CD4-positive, alpha-beta T cell treated with Interleukin-10 for 1 hour (primary cell): ENCODE results near the gene TMIGD1.

ENCODE experiments used
- DNase-seq: peaks from one replicate; pipeline ENCODE4 v3.0.0-alpha.2; 2020

The TMIGD1 gene

GRCh38 chr17:30324723-30325122 is 9.1 kb downstream of the TMIGD1 start:
- DNase-seq: no peak

- peak; percentile 34 for DNase-seq
Observed at GRCh38 chr17:30323895-30324319, 9.9 kb downstream of the TMIGD1 start.

GRCh38 chr17:30323262-30323894 is 10.5 kb downstream of the TMIGD1 start:
- peak; percentile 65 for DNase-seq

GRCh38 chr17:30321314-30321713 is 12.5 kb downstream of the TMIGD1 start:
- no peak for DNase-seq

GRCh38 chr17:30318155-30318554 is 15.7 kb downstream of the TMIGD1 start:
- DNase-seq: no peak

GRCh38 chr17:30316736-30317135 is 17.1 kb downstream of the TMIGD1 start:
- no peak for DNase-seq

GRCh38 chr17:30315106-30315505 is 18.8 kb downstream of the TMIGD1 start:
- no peak for DNase-seq

- no peak for DNase-seq
Observed at GRCh38 chr17:30314474-30314873, 19.4 kb downstream of the TMIGD1 start.

GRCh38 chr17:30312226-30312625 is 21.6 kb downstream of the TMIGD1 start:
- DNase-seq: no peak

GRCh38 chr17:30310562-30310961 is 23.3 kb downstream of the TMIGD1 start:
- no peak for DNase-seq

GRCh38 chr17:30309591-30309990 is 24.3 kb downstream of the TMIGD1 start:
- DNase-seq: no peak

GRCh38 chr17:30308406-30308805 is 25.5 kb downstream of the TMIGD1 start:
- DNase-seq: no peak

- no peak for DNase-seq
Observed at GRCh38 chr17:30304778-30305177, 29.1 kb downstream of the TMIGD1 start.

GRCh38 chr17:30302241-30302640 is 31.6 kb downstream of the TMIGD1 start:
- DNase-seq: no peak

- DNase-seq: no peak
Observed at GRCh38 chr17:30300818-30301217, 33.0 kb downstream of the TMIGD1 start.

GRCh38 chr17:30299000-30299399 is 34.9 kb downstream of the TMIGD1 start:
- no peak for DNase-seq

- DNase-seq: no peak
Observed at GRCh38 chr17:30297715-30298114, 36.1 kb downstream of the TMIGD1 start.

- no peak for DNase-seq
Observed at GRCh38 chr17:30296499-30297080, 37.3 kb downstream of the TMIGD1 start.

GRCh38 chr17:30292286-30292858 is 41.5 kb downstream of the TMIGD1 start:
- DNase-seq: no peak

GRCh38 chr17:30291543-30292285 is 42.1 kb downstream of the TMIGD1 start, which contains the start of gene BLMH:
BLMH (minus strand) TSS chr17:30291944; CDS start chr17:30291819, 125 bp downstream.
- peak; percentile 85 for DNase-seq

GRCh38 chr17:30290696-30291542 is 42.9 kb downstream of the TMIGD1 start:
- peak; percentile 35 for DNase-seq

GRCh38 chr17:30290077-30290476 is 43.8 kb downstream of the TMIGD1 start:
- no peak for DNase-seq

GRCh38 chr17:30279156-30279555 is 54.7 kb downstream of the TMIGD1 start:
- DNase-seq: no peak
